NCI-H2081 (cell line): ENCODE measurements around the gene SDR42E2.
"Not testable (repeated sequence)": the region's sequence is repeated elsewhere in the genome, so short reads cannot be mapped to it uniquely, and the experiment has no call there.

ENCODE experiments used
- DNase-seq, 2 experiments: peaks; one replicate each; lab custom pipeline; 2025; lab: John Stamatoyannopoulos, UW

SDR42E2 gene

DNA sequence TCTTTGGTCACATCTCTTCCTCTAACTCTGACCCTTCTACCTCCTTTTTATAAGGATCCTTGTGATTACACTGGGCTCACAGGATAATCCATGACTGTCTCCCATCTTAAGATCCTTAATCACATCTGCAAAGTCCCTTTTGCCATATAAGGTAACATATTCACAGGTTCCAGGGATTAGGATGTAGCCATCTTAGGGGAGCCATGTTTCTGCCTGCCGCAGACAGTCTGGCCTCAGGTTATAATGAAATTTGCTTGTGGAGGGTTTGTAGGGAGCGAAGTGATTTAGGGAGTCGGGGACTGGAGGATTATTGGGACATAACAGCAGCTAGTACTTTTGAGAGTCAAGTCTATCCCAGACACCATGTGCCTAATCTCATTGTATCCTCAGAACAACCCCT, 51.5 kb downstream of the SDR42E2 start:
- DNase-seq, result no peak

DNA sequence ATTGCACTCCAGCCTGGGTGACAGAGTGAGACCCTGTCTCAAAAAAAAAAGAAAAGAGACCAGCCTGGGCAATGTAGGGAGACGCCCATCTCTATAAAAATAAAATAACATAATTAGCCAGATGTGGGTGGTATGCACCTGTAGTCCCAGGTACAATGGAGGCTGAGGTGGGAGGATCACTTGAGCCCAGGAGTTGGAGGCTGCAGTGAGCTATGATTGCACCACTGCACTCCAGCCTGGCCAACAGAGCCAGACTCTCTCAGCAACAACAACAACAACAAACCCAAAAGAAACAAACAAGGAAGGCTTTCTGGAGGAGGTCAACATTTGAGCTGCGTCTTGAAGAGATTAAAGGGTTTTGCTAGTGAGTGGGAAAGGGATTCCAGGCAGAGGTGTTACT, 52.1 kb downstream of the SDR42E2 start:
- DNase-seq, result no peak

DNA sequence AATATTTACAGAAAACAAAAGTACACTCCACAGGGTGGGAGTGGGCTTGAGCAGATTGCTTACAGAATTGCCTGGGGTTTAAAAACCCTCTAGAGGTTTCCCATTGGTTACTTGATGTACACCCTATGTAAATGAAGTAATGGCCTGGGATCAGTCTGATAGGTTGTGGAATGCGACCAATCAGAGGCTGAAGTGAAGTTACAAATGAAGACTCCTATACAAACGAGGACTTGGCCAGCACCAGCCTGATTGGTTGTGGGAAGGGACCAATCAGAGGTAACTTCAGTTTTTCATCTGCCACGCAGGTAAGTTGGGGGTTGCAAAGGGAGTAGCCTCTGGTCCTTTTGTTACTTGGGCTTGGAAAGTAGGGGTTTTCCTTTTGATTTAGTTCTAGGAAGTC, 52.6 kb downstream of the SDR42E2 start:
- DNase-seq, result no peak

DNA sequence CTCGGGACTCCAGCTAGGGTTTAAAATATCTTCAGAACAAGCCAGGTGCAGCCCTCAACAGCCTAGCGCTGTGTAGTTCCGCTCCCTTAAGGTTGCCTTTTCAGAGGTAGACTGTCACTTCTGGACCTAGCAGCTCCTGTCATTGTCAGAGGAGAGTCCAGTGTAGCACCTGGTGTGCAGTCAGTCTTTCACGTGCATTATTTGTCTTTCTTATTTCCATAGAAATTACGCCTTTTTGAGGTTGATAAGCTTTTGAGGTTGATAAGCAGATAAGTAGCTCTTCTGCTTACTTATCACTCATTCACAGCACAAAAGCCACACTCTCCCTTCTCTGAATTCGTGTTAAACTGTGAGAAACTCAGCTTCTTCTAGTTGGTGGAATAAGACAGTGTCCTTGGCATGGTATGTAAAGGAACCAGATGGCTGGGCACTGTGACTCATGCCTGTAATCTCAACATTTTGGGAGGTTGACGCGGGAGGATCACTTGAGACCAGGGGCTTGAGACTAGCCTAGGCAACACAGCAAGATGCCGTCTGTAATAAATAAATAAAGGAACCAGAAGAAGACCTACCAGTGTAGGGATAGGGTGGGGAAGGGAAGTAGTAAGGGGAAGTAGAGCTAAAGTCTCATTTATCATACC, 54.0 kb downstream of the SDR42E2 start:
- DNase-seq, result no peak

DNA sequence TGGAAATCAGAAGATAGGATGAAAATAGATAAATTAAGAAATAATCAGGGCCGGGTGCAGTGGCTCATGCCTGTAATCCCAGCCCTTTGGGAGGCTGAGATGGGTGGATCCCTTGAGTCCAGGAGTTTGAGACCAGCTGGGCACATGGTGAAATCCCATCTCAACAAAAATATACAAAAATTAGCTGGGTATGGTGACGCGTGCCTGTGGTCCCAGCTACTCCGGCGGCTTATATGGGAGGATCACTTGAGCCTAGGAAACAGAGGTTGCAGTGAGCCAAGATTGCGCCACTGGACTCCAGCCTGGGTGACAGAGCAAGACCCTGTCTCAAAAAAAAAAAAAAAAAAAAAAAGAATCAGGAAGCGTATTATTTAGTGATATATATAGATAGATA, 54.5 kb downstream of the SDR42E2 start:
- not testable (repeated sequence) for DNase-seq

DNA sequence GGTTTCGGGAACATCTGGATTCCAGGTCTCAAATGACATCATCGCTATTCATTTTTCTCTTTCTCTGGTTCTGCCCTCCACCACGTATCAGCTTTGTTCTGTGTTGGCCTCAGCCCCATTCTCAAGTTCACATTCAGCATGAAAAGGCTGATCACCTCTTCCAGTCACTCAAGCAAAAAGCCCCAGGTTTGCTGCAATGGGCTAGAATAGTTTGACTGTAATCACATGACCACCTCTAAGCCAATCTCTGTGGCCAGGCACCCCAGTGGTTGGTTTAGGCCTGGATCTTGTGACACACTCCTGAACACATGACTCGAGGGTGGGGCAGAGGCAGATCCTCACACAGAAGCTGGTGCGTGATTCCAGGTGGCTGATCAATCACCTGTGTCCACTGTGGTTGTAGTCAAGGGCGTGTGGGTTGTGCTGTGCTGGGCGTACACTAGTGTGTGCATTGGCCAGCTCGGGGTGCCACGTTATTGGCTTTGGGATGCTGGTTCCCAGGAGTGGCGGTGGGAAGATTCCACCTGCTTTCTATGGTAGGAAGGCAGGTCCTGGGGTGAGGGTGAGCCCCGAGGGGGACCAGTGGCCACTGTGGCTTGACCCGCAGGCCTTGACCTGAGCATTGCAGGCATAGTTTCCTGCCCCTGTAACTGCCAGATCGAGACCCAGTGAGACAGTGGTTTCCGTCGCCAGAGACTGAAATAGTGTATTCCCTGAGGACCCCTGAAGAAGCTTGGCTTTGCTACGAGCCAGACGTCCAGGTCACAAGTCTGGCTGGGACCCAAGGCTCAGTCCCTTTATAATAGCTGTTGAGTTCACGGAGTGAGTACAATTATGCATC, 55.8 kb downstream of the SDR42E2 start:
- DNase-seq, result no peak

DNA sequence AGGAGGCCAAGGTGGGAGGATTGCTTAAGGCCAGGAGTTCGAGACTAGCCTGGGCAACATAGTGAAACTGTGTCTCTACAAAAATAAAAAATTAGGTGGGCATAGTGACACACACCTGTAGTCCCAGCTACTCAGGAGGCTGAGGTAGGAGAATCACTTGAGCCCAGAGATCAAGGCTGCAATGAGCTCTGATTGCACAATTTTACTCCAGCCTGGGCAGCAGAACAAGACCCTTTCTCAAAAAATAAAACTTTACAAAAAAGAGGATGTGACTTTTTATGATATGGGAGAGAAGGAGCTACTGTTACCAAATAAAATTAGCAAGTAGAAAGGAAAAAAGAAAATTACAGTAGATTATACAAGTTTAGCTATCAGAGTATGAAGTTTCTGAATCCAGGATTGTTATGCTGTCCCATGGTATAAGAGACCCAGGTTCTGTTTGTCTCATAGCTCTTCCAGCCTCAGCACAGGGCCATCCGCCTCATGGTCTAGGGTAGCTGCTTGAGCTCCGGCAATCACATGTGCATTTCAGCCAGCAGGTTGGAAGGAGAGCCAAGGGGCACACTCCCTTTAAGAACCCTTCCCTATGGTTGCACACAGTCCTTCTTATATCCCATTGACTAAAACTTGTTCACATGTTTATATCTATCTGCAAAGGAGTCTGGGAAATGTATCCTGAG, 57.2 kb downstream of the SDR42E2 start:
- DNase-seq, result no peak

DNA sequence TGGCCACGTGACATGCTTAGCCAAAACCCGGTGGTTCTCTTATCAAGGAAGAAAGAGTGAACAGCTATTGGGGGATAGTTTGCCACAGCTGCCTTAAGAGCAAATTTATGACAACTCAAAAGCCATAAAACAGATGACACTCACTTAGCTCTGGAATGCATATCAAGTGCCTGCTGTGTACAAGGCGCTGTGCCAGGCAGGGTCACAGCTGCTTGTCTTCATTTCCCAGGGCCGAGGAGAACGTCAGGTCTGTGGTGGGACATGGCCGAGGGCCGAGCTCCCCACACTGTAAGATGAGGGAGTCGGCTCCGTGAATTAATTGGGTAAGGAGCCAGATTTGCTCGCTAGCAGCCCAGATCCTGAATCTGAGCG, 57.7 kb downstream of the SDR42E2 start:
- no peak for DNase-seq

DNA sequence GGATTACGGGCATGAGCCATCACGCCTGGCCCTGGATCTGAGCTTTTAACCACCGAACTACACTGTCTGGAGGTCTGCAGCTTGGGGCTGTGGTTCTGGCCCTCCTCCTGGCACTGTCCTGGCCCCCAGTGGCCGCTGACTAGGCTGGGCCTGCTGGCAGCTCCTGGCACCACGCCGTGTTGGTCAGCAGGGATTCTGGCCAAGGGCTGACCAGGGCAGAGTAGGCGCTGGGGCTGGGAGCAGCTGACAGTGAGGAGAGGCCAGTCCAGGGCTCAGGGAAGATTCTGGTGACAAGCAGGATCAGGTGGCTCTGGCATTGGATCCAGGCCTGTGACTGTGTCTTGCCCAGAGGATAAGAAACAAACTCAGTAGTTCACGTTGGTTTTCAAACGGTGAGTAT, 58.4 kb downstream of the SDR42E2 start:
- no peak for DNase-seq

DNA sequence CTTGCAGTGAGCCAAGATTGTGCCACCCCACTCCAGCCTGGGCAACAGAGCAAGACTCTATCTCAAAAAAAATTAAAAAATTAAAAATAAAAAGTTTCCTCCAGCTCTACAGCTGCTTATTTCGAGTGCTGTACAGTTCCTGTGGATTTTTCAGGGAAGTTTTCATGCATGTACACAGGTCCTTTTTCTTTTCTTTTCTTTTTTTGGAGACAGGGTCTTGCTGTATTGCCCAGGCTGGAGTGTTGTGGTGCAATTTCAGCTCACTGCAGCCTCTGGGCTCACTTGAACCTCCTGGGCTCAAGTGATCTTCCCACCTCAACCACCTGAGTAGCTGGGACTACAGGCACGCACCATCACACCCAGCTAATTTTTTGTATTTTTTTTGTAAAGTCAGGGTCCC, 59.7 kb downstream of the SDR42E2 start:
- DNase-seq, result no peak

DNA sequence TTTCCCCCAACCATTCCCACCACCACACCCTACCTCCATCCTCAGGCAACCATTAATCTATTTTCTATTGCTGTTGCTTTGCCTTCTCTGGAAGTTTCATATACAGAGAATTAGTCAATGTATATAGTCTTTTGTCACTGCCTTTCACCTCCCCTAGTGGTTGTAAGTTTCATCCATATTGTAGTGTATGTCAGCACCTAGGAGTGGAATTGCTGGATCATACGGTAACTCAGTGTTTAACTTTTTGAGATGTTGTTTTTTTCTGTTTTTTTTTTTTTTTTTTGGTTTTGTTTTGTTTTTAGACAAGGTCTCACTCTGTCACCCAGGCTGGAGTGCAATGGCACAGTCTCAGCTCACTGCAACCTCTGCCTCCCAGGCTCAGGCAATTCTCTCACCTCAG, 60.7 kb downstream of the SDR42E2 start:
- DNase-seq, result no peak

DNA sequence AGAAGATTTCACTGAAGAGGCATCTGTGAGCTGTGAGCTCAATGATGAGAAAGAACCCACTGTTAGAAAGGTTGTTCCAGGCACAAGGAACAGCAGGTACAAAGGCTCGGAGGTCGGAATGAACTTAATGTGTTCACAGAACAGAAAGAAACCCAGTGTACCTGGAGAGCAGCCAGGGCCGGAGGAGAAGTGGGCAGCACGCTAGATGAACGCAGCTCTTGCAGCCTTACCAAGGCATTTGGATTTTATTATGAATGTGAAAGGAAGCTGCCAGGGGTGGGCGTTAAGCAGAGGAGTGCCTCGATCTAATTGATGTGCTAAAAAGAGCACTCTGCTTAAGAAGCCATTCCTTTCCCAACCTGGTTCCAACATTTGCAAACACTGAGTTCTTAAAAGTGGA, 62.8 kb downstream of the SDR42E2 start:
- no peak for DNase-seq

DNA sequence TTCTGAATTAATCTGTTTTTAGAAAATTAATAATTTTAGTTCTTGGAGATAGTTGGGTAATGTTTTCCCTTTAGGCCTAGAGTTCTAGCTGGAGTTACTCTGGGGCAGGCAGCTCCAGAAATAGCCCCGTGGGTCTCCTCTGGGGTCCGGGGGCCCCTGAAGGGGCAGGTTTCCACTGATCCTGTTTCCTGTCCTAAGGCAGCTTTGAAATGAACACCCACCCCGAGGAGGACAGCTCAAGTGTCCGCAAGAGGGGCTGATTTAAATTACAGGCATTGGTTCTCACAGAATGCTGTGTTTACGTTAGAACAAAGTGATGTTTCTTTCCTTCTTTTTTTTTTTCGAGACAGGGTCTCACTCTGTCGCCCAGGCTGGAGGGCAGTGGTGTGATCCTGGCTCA, 67.6 kb downstream of the SDR42E2 start:
- DNase-seq, result no peak

DNA sequence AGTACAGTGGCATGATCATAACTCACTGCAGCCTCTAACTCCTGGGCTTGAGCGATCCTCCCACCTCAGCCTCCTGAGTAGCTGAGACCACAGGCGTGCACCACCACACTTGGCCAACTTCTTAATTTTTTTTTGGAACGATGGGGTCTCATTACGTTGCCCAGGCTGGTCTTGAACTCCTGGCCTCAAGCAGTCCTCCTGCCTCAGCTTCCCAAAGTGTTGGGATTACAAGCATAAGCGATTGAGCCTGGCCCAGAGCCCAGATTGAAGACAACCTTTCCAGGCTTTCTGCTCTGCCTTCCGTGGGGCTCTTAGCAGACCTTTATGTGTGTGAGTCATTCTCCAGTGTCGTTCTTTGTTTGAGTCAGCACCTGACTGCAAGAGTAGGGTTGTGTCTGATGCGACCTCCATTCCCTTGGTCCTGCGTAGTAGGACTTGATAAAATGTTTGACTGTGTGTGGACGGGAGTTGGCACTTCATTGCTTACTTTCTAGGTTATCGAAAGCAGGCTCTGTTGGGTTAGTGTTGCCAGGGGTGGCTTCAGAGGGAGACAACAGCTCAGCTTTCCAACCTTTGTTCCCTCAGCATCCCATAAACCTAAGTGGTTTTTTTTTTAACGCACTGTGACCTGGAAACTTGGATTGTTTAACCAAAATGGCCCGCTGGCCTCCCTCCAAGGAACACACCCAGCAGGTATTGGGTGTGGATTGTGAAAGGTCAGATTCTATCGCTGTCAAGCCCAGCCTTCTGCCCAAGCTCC, 70.2 kb downstream of the SDR42E2 start:
- peak; percentile 23 to 55 for DNase-seq

DNA sequence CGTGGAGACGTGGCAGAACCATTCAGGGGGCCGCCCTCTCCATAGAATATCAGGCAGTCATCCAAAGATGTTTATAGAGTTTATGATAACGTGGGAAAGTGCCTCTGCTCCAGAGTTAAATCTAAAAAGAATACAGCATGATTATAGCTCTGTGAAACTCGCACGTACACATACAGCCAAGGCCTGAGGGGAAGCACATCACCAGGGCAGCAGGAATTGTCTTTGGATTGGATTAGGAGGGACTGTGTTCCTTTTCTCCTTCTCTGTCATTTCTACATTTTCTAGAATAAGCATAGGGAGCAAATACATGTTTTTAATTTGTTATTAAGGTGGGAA, 70.7 kb downstream of the SDR42E2 start:
- no peak for DNase-seq

DNA sequence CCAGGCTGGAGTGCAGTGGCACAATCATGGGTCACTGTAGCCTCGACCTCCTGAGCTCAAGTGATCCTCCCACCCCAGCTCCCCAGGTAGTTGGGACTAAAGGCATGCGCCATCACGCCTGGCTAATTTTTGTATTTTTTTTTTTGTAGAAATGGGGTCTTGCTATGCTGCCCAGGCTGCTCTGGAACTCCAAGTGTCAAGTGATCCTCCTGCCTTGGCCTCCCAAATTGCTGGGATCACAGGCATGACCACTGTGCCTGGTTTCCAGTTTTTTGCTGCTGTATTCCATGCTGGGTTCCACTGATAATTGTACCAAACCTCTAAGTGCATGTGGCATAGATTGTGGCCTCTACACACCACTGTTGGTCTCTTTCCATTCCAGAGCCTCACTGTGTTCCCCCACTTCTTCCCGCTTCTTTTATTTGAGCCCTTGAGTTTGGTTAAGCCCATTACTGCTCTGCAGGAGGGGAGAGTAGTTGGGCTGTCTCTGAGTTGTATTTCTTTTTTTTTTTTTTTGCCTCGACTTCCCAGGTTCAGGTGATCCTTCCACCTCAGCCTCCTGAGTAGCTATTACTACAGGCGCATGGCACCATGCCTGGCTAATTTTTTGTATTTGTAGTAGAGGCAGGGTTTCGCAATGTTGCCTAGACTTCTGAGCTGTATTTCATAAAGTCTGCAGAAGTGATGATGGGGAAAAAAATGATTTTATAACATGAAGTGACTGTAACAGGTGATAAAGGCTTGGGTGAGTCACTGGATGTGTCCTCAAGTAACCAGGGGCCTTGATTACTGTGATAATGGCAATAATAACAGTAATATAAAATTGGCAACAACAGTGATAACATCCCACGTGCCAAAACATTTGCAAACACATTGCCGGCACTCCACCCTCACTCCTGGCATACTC, 73.8 kb downstream of the SDR42E2 start:
- DNase-seq, result no peak

DNA sequence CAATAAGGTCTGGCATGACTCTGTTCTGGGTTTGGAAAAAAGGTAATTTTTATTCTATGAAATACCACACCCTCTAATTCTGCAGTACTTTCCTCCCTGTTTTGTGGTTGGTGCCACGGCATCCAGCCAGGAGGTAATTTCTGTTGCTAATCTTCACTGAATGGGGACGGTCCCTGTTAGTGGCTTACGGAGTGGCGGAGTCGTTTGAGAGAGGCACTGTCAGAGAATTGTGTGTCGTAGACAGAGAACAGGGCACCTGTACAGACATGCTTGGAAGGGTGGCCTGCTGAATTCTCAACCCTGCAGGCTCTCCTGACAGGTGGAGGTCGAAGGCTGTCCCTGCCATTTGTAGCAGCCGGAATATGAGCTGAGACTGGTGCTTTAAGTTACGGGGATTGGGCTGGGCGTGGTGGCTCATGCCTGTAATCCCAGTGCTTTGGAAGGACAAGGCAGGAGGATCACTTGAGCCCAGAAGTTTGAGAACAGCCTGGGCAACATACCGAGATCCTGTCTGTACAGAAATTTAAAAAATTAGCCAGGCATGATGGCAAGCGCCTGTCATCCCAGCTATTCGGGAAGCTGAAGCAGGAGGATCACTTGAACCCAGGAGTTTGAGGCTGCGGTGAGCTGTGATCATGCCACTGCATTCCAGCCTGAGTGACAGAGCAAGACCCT, 77.0 kb downstream of the SDR42E2 start:
- DNase-seq, result no peak

DNA sequence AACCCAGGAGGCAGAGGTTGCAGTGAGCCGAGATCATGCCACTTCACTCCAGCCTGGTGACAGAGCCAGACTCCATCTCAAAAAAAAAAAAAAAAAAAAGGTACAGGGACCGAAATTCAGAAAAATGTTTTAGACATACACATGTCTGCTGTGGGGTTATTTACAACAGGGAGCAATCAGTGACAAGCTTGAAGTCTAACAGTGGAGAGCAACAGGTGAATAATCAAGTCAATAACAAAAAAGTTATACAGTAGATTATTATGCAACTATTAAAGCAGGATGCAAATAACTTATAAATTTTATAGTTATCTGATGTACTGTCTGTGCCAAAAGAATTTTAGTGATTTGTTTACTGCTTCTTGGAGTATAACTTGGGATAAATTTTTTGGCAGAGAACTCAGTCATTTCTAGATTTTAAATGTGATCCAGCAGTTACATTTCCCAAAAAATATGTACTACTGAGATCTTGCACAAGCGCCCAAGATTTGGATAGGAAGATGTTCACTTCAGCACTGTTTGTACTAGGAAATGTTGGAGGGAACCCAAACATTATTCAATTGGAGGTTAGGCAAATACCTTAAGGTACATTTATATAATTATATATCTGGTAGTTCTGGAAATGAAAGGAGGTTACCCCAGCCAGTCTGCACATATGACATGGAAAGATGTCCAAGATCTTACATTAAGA, 77.9 kb downstream of the SDR42E2 start:
- DNase-seq, result no peak
